ENCODE results near the gene EIF4E.

DNA sequence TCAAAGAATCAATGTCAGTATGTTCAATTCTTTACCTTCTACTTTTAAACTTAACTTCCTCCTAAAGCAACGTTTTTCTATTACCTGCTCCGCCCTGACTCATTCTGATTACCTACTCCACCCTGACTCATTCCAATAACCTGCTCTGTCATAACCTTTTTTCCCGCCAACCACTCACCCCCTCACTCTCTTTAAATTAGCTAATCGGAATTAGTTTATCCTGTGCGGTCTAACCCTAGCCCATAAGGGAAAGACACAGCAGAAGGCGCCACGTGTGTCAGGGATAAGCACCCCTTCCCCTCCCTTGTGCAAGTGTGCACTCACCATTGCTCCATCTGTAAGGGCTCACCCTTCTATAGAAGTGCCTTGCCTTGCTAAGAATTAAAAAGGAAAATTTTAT lies 64.4 kb downstream of the EIF4E start:
- TF ChIP-seq, protein P1, sequence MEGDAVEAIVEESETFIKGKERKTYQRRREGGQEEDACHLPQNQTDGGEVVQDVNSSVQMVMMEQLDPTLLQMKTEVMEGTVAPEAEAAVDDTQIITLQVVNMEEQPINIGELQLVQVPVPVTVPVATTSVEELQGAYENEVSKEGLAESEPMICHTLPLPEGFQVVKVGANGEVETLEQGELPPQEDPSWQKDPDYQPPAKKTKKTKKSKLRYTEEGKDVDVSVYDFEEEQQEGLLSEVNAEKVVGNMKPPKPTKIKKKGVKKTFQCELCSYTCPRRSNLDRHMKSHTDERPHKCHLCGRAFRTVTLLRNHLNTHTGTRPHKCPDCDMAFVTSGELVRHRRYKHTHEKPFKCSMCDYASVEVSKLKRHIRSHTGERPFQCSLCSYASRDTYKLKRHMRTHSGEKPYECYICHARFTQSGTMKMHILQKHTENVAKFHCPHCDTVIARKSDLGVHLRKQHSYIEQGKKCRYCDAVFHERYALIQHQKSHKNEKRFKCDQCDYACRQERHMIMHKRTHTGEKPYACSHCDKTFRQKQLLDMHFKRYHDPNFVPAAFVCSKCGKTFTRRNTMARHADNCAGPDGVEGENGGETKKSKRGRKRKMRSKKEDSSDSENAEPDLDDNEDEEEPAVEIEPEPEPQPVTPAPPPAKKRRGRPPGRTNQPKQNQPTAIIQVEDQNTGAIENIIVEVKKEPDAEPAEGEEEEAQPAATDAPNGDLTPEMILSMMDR (optimal IDR thresholded peaks at IDR 0.05 in 1 of 3, IDR thresholded peaks at IDR 0.05 in 1 of 3, conservative IDR thresholded peaks at IDR 0.05 in 1 of 3; ENCODE audit: extremely low read depth in 1 of 3, insufficient read depth in 2 of 3, low read length in 3 of 3) = no peak
- no peak for TF ChIP-seq EZH2 (IDR thresholded peaks at IDR 0.05; ENCODE audit: low read length)
